Activated T-cell treated with anti-CD3 and anti-CD28 coated beads, Interleukin-2, amount 50 U/mL, for 48 hours (primary cell): Measurements from ENCODE around the gene PNKP.

Source experiments
- DNase-seq, 2 experiments: peaks; one replicate each; pipeline ENCODE4 v3.0.0-alpha.2; 2020

PNKP gene

DNA sequence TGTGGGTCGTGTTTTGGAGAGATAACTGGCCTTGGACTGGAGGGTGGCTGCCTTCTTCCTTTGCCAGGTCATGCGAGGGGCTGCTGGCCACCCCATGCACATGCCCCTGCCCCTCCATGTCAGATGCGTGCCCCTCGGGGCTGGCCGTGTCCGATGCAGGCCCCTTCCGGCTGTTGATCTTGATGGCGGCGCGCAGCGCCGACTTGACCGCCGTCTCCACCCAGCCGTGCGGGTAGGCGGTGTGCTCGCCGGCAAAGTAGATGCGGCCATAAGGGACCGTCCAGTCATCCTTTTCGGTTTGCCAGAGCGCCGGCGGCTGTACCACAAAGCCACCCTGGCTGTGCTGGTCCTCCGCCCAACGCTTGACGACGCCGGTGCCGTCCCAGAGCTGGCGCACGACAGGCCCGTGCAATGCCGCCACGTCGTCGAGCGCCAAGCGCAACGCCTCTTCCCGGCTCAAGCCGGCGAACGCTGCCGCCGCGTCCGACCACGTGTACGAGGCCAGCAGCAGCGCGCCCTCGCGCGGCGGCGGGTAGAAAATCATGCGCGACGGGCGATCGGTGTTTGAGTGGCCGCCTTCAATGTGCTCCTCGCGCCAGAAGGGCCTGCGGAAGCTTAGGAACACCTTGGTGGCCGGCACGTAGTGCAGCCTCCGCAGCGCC lies 22.4 kb upstream of the PNKP start:
- peak; percentile 82 to 87 for DNase-seq

DNA sequence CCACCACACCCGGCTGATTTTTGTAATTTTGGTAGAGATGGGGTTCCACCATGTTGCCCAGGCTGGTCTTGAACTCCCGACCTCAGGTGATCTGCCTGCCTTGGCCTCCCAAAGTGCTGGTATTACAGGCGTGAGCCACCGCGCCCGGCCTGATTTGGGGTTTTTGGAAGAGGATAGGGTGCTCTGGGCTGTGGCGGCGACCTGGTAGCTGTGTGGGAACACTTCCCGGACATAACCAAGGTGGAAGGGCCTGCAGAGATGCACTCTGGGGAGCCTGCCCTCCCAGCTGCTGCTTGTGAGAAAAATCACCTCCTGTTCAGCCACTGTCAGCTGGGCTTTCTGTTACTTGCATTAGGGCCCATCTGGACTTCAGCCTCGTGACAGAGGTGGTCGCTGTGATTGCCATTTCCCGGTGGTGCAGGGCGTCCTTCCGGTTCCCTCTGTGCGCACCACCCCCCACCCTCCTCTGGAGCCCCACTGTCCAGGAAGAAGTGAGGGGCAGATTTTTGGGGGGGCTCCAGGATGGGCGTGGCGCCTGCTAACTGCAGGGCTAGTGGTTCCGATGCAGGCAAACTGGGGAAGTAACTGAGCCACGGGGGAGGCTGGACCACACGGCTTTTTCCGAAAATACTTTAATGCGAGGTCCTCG lies 21.8 kb upstream of the PNKP start:
- no peak for DNase-seq

DNA sequence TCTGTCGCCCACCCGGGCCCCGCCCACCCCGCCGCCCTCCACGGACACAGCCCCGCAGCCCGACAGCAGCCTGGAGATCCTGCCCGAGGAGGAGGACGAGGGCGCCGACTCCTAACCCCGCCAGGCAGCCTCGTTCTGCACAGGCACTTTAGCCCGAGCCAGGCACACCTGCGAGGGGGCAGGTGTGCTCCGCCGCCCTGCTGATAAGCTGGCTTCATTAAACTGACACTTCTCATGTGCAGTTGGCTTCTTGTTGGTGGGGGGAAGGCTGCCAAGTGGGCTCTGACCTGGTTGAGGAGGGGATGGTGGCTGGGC lies 21.1 kb upstream of the PNKP start:
- DNase-seq, result no peak

DNA sequence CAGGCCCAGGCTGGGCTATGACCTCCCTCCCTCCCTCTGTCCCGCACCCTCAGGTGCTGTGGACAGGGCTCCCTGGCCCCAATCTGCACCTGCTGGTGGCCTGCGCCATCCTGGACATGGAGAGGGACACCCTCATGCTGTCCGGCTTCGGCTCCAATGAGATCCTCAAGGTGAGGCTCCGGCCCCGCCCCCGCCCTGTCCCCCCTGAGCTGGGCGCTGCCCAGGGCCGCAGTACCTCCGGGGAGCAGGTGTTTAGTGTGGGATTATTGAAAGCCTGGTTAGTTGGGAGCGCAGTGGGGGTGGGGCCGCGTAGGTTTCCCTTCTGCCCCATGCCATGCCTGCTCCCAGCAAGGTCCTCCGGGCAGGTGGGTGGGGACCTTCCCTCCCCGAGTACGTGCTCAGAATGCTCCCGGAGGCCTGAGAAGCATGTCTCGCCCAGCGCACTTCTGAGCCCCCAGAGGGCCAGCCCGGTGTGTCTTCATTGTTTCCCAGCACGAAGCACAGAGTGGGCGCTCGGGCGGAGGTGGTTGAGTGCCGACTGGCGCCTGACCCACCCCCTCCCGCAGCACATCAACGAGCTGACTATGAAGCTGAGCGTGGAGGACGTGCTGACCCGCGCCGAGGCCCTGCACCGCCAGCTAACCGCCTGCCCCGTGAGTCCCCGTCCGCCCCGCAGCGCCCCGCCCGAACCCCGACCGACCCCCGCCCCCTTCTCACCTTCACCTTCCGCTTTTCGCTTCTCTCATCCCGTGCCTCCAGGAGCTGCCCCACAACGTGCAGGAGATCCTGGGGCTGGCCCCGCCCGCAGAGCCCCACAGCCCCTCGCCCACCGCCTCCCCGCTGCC lies 20.5 kb upstream of the PNKP start:
- DNase-seq, result peak in 1 of 2 experiments; percentile 19

DNA sequence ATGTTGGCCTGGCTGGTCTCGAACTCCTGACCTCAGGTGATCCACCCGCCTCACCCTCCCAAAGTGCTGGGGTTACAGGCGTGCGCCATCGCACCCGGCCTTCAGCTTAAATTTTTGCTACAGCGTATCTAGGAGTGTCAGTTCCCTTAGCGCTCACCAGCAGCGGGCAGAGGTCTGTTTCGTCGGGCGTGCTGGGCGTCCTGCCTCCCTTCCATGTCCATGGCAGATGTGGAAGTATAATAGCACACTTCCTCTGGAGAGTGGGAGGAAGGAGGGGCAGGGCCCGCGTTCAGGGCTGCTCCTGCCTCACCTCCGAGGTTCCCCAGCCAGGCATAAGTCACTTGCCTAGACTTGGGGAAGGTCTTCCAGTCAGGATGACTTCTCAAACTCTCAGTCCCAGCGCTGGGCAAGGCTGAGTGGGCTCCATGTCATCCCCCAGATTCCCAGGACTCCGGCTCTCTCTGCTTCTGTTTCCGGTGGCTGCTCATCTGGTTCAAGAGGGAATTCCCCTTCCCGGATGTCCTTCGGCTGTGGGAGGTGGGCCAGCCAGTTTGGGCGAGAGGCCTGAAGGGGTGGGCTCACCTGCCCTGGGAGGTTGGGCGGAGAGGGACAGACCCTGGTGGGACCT lies 19.8 kb upstream of the PNKP start:
- no peak for DNase-seq

DNA sequence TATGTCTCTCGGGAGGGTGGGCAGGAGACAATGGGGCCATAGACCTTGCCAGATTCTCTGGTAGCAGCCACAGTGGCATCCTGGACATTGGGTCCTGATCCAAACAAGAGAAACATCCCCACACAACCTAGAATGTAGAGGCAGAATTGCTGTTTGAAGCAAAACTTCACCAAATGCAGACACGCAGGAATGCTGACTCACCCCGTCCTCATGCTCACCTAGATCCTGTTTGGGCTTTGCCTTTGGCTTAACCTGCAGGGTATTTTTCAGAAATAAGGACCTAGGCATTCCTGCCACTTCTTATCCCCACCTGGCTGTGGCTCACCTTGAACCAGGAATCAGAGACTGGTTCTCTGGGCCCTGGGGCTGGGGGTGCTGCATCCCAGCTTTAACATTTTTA lies 17.4 kb upstream of the PNKP start:
- no peak for DNase-seq

DNA sequence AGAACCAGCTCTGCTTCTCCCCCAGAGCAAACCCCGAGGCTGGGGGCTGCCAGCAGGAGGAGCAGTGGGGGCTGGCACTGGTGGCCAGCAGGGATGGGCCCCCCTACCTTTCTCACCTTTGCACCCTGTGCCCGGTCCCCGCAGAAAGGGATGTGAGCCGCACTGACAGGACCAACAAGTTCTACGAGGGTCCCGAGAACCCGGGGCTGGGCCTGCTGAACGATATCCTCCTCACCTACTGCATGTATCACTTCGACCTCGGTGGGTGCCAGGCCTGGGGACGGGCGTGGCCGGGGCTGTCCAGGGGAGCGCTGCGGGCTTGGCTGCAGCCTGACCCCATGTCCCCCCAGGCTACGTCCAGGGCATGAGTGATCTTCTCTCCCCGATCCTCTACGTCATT lies 16.7 kb upstream of the PNKP start:
- DNase-seq, result no peak

DNA sequence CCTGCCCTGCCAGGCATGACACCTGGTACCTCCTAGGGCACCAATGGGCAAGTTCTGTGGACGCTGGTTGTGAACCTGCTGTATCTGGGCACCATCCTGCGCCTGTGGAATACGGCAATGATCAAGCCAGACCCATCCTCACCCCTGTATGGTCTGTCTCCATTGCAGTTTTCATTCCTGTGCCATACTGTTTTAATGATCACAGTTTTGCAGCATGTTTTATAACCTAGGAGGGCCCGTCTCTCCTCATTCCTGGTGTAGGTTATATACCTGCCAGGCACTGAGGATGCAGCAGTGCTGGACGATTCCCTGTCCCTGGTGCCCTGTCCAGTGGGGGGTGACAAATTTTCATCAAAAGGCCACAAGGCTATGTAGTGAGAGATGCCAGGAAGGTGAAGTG lies 15.7 kb upstream of the PNKP start:
- no peak for DNase-seq

DNA sequence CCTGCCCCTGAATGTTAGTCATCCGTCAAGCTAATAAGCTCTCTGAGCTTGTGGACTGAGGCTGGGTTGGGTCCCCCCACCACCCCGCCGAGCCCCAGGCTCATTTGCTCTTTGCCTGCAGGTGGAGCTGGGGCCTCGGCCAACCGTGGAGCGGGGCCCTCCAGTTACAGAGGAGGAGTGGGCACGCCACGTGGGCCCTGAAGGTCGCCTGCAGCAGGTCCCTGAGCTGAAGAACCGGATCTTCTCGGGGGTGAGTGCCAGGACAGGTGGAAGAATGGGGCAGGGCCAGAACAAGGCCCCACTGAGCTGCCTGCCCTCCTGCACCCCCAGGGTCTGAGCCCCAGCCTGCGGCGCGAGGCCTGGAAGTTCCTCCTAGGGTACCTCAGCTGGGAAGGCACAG lies 15.3 kb upstream of the PNKP start:
- no peak for DNase-seq

DNA sequence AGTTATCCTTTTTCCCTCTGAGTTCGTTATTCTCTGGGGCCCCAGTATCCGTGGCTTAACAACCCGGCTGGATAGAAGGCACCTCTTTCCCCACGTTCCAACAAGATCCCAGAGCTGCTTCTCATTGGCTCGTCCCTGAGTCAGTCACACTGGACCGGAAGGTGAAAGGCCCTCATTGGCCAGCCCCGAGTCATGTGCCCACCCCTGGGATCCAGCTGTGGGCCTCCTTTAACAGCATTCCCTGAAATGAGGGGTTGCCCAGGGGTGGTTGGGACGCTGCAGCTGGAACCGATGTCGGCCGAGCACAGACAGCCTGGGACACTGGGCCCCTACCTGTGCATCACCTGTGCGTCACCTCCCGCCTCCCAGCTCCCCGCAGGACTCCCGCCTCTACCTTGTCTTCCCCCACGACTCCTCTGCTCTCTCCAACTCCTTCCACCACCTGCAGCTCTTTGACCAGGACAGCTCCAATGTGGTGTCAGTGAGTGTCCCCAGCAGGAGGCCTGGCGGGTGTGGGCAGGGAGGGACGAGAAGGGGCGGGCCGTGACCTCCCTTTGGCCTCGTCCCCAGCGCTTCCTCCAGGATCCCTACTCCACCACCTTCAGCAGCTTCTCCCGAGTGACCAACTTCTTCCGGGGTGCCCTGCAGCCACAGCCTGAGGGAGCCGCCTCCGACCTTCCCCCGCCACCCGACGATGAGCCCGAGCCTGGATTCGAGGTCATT lies 14.5 kb upstream of the PNKP start:
- no peak for DNase-seq

DNA sequence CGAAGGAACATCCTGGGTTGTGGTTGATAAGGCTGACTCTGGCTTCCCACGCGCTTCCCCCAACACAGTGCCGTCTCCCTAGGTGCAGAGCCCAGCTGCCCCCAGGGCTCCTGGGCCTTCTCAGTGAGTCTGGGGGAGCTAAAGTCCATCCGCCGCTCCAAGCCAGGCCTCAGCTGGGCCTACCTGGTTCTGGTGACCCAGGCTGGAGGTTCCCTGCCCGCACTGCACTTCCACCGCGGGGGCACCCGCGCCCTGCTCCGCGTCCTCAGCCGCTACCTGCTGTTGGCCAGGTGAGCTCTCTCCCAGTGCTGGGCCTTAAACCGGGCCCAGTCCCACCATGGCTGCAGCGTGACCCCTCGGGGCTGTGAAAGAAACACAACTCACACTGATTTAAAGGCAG lies 13.8 kb upstream of the PNKP start:
- no peak for DNase-seq

DNA sequence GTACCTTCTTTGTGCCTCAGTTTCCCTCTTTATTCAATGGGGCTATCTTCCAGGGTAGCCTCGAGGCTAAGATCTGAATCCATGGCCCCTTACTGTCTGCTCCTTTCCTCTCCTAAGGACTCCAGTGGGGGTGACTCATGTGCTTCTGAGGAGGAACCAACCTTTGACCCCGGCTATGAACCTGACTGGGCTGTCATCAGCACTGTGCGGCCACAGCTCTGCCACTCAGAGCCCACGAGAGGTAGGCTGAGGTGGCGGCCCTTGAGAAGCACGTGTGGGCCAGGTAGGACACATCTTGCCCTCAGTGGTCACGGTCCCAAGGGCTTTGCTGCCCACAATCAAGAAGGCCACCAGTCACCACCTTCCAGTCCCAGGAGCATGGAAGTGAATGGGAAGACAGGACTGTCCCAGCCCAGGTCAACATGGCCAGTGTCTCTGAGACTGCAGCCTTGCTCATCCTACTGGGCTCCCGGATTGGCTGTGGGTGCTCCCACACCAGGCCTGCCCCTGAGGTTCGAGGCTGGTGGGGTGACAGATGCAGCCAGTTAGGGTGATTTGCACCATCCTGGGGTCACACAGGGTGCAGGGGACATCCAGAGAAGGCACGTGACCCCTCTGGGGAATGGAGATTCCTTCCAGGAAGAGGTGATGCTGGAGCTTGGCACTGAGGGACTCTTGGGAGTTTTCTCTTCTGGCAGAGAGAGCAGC lies 12.9 kb upstream of the PNKP start:
- no peak for DNase-seq

DNA sequence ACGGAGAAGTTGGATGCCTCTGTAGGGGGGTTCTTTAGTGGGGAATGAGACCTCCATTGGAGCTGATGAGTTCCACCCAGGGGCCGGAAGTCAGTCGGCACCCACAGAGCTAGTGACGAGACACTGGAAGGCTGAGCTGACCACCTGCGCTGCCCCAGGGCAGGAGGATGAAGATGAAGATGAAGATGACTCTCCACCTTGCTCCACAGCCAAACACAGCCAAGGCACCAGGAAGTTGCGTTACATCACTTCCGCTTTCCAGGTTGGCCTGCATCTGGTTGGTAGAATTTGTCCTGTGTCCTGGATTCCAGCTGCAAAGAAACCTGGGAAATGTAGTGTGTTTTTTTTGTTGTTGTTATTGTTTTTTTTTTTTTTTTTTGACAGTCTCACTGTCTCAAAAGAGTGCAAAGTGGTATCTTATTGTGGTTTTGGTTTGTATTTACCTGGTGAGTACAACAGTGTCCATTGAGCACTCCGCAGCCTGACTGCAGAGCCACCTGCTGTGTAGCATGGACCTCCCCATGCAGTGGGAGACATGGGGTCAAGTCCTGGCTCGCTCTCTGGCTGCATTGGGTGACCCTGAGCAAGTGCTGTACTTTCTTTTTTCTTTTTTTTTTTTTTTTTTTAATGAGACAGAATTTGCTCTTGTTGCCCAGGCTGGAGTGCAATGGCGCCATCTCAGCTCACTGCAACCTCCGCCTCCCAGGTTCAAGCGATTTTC lies 12.0 kb upstream of the PNKP start:
- no peak for DNase-seq

DNA sequence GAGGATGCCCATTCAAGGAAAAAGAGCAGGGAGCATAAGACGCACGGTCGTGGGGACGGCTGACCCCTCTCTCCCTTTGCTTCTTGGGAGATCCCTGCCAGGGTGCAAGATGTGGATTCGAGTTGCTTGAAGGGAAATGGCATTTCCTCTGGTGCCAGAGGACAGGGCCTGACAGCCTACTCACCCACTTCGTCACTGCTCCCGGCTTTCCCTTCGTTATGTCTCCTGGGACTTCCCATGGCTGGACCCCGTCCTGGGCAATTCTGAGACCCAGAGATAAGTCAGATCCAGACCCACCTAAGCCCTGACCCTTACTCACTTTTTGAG lies 11.3 kb upstream of the PNKP start:
- no peak for DNase-seq

DNA sequence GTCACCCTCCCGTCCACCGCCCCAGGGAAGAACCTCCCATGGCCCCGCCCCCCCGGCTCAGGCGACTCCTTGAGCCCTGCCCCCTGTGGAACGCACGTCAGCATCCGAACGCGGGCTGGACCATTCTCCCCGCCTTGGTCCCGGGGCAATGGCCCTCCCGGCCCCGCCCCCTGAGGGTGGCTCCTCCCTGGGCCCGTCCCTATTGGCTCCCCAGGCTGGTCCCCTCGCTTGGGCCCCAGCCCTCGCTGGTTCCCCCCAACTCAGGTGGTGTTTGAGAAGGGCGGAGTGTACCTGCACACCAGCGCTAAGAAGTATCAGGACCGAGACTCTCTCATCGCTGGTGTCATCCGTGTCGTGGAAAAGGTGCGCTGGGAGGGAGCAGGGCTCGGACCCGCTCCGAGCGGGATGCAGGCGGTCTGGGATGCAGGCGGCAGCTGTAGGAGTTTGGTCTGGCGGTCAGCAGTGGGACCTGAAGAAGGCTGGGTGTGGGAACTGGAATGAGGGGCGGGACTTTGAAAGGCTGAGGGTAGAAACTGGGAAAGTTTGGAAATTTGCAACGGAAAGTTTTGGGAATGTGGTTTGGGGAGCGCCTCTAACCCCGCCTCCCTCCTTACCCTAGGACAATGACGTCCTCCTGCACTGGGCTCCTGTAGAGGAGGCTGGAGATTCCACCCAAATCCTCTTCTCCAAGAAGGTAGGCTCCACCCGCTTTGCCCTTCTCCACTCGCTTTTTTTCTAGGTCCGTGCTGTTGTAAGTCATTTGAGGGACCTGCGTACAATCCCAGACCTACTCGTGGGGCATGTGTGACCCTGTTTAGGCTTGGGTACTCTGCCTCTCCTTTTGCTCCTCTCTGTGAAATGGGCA lies 10.7 kb upstream of the PNKP start:
- peak; percentile 99 for DNase-seq

DNA sequence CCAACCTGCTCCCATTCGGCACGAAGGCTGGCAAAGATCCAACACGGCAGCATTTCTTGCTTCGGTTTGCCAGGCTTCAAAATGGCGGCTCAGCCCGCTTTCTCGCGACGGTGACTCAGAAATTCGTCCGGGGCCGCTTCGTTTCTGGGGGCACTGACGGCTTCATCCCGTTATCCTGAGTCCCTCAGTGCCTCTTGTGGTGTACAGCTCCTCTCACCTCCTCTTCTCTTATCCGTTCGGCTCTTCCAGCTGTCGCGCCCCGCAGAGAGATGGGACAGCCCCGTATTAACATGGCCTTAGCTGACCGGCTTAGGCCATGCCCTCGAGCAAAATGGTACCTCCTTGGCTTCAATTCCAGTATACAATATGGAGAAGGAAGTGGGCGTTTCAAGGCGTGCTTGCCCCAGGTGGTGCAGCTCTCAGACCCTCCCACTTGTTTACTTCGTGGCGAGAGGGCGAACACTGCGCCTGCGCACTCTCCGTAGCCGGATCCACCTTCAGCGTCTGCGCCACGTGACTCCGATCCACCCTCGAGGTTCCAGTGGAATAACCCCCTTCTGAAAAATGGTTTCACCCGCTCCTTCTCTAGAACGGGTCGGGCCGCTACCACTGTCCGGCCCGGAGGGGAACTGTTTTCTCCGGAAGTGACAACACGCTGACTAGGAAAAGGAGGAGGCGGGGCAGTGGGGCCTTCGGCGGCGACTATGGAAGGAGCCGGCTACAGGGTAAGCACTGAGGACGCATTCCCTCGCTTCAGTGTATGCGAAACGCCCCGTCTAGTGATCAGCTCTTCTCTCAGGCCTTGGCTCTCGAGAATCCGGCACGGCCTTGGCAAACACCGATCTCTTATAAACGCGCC lies 9.9 kb upstream of the PNKP start, which contains the start of the genes AKT1S1 and TBC1D17:
Gene AKT1S1, minus strand, starts transcription at position 336 of the 859 bp plus-strand sequence. CDS start 4,060 bp downstream, outside the sequence.
Gene TBC1D17, plus strand, starts transcription at position 683 of the 859 bp plus-strand sequence. Its CDS starts 22 bp downstream, at position 705.
- DNase-seq, result peak; percentile 96 to 98

DNA sequence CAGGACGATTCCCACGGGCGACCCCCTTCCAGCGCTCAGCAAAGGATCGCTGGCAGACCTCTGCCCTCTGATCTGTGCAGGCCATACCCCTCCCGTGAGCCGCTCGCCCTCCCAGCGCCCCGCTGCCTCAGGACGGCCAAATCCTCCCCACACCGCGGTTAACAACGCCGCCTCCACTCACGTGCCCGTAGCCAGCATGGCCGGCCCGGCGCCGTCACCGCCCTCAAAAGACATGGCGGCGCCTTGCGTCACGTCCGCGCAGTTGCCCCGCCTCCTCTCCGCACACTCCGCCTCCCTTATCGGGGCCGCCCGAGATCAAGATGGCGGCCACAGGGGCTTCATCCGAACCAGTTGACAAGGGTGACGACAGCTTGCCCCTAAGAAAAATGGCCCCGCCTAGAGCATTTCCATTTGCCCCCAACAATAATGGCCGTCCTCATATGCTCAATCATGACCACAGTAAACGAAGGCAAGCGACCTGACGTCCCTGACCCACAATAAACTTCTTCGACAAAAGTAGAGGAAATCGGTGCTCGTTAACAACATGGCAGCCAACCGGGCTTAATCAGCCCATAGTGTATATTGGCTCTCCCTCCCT lies 9.1 kb upstream of the PNKP start:
- DNase-seq, result peak; percentile 99

DNA sequence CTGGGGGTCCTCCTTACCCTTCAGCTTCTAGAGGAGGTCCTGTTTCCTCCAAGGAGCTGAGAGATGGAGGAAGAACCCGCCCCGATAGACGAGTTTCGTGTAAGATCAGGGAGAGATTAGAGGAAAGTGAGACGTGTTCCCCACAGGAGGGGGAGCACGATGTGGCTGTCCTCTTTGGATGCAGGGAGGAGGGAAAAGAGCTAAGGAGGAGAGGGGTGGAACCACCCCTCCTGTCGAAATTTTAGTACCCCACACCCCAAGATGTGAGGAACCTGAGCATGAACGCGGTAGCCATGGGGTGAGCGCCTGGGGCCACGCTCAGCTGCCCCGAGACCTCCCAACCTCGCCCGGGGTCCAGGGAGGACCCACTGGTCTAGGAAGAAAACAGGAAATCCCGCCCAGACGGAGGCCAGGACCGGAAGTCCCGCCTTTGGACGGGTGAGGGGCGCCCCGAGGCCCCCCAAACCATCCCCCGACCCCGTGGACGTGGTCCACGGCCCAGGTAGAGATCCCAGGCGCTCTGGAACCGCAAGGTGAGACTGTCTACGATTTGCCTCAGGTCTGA lies 8.6 kb upstream of the PNKP start:
- peak; percentile 69 to 74 for DNase-seq

DNA sequence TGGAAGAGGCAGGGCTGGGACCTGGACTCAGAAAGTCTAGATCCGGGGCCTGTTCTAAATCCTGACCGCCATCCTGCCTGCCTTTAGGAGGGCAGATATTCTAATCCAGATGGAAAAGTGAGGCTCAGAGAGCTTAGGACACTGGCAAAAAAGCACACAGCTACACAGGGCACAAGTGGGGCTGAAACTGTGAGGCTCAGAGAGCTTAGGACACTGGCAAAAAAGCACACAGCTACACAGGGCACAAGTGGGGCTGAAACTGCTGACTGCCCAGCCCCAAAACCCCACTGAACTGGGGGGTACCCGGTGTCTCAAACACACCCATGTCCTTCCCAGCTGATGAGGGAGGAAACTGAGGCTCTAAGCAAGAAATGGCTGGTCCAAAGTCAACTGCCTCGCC lies 7.8 kb upstream of the PNKP start:
- DNase-seq, result no peak
